Measurements from ENCODE around the gene KIF18B. TPM values are rescaled to one million over a fixed set of nuclear protein-coding genes. Genes with fewer than 3 reads are reported as not detected.
A peak's percentile ranks its signal among the peaks of the same experiment; 100 is the strongest.
"Not testable (repeated sequence)": the region's sequence is repeated elsewhere in the genome, so short reads cannot be mapped to it uniquely, and the experiment has no call there.

Gene KIF18B
- total RNA-seq, 4 donors from 2014 or later: 0.30 to 0.66 TPM; not detected in 2

DNA sequence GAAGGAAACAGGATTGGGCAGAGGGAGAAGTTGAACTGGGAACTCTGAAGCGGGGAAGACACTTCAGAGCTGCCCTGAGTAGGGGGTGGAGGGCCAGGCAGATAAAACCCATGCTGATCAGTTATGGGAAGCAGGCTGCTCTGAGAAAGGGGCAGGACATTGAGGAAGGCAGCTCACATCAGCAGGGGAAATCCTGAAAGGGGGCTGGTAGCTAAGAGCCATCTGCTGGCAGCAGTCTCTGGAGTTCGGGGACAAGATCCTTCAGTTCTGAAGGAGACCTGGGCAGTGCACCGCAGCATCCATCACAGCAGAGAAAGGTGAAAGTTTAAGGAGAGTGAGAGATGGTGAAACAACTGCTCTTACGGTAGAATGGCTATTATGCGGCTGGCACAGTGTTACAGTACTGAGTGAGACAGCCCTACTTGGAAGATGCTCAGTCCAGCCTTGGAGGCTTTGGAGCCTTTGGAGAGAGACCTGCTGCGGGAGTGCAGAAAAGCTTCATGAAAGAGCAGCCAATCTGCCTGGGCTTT lies 5.4 kb upstream of the KIF18B start:
- H3K36me3 ChIP-seq: no peaks in the 10 kb centered on the region
- WGBS, 2 donors: 61 to 69% methylated on average over 6 of the region's 6 CpGs
- peaks cover 0 to 20% (median 3%) of the 10 kb centered on the region in 4 donors for H3K4me1 ChIP-seq
- H3K27ac ChIP-seq: no peak overlapping the region
- TF ChIP-seq POLR2A (IDR thresholded peaks at IDR 0.05) (no peak), EP300 (IDR thresholded peaks at IDR 0.05) (no peak)
- TF ChIP-seq, protein P1, sequence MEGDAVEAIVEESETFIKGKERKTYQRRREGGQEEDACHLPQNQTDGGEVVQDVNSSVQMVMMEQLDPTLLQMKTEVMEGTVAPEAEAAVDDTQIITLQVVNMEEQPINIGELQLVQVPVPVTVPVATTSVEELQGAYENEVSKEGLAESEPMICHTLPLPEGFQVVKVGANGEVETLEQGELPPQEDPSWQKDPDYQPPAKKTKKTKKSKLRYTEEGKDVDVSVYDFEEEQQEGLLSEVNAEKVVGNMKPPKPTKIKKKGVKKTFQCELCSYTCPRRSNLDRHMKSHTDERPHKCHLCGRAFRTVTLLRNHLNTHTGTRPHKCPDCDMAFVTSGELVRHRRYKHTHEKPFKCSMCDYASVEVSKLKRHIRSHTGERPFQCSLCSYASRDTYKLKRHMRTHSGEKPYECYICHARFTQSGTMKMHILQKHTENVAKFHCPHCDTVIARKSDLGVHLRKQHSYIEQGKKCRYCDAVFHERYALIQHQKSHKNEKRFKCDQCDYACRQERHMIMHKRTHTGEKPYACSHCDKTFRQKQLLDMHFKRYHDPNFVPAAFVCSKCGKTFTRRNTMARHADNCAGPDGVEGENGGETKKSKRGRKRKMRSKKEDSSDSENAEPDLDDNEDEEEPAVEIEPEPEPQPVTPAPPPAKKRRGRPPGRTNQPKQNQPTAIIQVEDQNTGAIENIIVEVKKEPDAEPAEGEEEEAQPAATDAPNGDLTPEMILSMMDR (IDR thresholded peaks at IDR 0.05): no peak
- no peak for DNase-seq (ENCODE audit: low spot score in 2 of 2)
- peaks cover 0 to 3% of the 10 kb centered on the region in 2 donors for H3K27me3 ChIP-seq
- H3K4me3 ChIP-seq: no peak overlapping the region
- H3K9me3 ChIP-seq: no peaks in the 10 kb centered on the region

DNA sequence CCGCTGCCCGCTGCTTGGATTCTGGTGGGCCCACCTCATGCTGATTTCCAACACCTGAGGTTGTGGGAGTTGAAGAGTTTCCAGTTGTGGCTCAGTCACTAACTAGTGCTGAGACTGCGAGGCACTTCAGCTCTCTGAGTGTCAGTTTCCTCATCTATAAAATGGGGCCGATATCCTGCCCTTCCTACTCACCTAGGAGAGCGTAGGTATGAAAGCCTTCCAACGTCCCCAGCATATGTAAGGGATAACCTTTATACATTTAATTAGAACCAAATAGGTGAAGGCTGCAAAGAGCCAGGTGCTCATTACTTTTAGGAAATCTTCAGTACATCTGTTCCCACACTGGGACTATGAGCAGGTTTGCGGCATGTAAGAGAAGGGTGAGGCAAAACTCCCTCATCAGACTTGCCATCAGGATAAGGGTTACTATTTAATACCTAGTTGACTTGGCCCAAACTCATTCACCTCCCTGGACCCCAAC lies 782 bp upstream of the KIF18B start:
- Histone ChIP-seq H3K4me1 (peaks cover 0 to 12% (median 8%) of the 10 kb centered on the region in 4 donors), H3K9me3 (no peaks in the 10 kb centered on the region), H3K27me3 (peaks cover 0 to 22% of the 10 kb centered on the region in 2 donors), H3K27ac (peak overlapping the region in 3 of 4 donors; percentile 56 to 71 (median 57)), H3K36me3 (no peaks in the 10 kb centered on the region), H3K4me3 (peak overlapping the region; percentile 43 to 63 (median 54))
- no peak for DNase-seq (ENCODE audit: low spot score in 2 of 2)
- WGBS, 2 donors: 57 to 71% methylated on average over 7 of the region's 7 CpGs
- TF ChIP-seq, protein P1 (IDR thresholded peaks at IDR 0.05): no peak
- TF ChIP-seq EP300 (IDR thresholded peaks at IDR 0.05) (no peak), POLR2A (IDR thresholded peaks at IDR 0.05) (no peak)

DNA sequence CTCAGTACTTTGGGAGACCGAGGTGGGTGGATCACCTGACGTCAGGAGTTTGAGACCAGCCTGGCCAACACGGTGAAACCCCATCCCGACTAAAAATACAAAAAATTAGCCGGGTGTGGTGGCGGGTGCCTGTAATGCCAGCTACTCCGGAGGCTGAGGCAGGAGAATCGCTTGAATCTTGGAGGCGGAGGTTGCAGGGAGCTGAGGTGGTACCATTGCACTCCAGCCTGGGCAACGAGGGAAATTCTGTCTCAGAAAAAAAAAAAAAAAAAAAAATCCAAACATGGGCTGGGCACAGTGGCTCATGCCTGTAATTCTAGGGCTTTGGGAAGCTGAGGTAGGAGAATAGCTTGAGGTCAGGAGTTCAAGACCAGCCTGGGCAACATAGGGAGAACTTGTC lies 1.9 kb downstream of the KIF18B start:
- 93 to 94% methylated on average over 10 of the region's 10 CpGs for WGBS, 2 donors

DNA sequence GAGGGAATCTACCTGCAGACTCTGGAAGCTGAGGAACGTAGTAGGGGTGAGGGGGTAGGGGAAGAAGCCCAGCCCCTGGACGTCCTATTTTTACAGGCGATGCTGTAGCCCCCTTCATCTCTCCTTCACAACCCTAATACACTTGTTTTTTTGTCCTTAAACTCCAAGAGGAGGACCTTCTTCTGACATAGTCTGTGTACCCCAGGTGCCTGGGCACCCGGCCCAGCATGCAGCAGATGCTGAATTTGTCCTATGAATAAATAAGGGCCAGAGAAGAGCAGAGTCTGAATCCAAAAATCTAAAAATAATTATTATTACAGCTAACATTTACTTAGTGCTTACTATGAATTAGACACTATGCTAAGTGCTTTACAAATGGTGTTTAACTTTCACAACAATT lies 5.1 kb downstream of the KIF18B start:
- H3K4me1 ChIP-seq: peaks cover 0 to 6% (median 5%) of the 10 kb centered on the region in 4 donors
- no peak overlapping the region for H3K4me3 ChIP-seq
- 66 to 78% methylated on average over 4 of the region's 4 CpGs for WGBS, 2 donors
- no peaks in the 10 kb centered on the region for H3K36me3 ChIP-seq
- peaks cover 0 to 30% of the 10 kb centered on the region in 2 donors for H3K27me3 ChIP-seq
- H3K27ac ChIP-seq: peak overlapping the region in 1 of 4 donors; percentile 8
- H3K9me3 ChIP-seq: peaks cover 0 to 11% (median 0%) of the 10 kb centered on the region in 4 donors
- TF ChIP-seq, protein P1 (IDR thresholded peaks at IDR 0.05): no peak
- TF ChIP-seq POLR2A (IDR thresholded peaks at IDR 0.05) (no peak), EP300 (IDR thresholded peaks at IDR 0.05) (no peak)
- DNase-seq (ENCODE audit: low spot score in 2 of 2): no peak

More for the DNA sequence above, 1.9 kb downstream of the KIF18B start:
- not testable (repeated sequence) for H3K4me3 ChIP-seq; DNase-seq (ENCODE audit: low spot score in 2 of 2); H3K27ac ChIP-seq; H3K9me3 ChIP-seq; H3K36me3 ChIP-seq
- peaks cover 0 to 30% of the 10 kb centered on the region in 2 donors for H3K27me3 ChIP-seq
- H3K4me1 ChIP-seq: peaks cover 0 to 12% (median 8%) of the 10 kb centered on the region in 4 donors

DNA sequence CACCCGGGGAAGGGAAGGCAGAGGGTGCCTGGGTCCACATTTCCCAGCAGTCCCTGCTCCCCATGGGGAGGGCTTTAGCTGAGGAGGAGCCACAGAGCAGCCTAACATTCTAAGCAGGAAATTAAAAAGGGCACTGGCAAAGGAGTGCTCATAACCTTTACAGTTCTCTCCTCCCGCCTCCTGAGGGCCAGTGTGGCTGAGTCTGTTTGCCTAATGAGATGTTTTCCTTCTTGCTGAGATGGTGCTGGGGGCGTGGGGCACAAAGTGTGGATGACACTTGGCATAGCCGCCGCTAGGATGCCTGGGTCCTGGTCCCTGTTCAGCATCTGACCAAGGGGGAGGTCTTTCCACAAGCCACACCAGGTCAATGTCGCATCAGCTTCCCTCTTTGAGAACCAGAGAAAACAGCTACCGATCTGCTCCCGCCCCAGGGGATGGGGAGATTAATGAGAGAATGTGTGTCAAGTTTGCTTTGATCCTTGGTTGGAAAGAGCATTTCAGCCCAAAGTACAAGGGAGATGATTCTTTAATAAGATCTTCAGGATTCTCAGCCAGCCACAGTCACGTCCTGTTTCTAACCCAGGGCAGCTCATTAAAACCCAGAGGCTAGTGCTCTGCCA lies 5.8 kb downstream of the KIF18B start:
- Histone ChIP-seq H3K36me3 (no peaks in the 10 kb centered on the region), H3K4me1 (no peaks in the 10 kb centered on the region), H3K27ac (peak overlapping the region in 1 of 4 donors; percentile 8), H3K4me3 (no peak overlapping the region), H3K9me3 (peaks cover 0 to 11% (median 0%) of the 10 kb centered on the region in 4 donors), H3K27me3 (peaks cover 0 to 24% of the 10 kb centered on the region in 2 donors)
- DNase-seq (ENCODE audit: low spot score in 2 of 2): no peak
- 57 to 58% methylated on average over 9 of the region's 9 CpGs for WGBS, 2 donors
- TF ChIP-seq EP300 (IDR thresholded peaks at IDR 0.05): no peak
- no peak for TF ChIP-seq POLR2A (IDR thresholded peaks at IDR 0.05)
- TF ChIP-seq, protein P1 (IDR thresholded peaks at IDR 0.05): no peak

All from tibial nerve (tissue), 4 donors.